Stomach (tissue), 4 donors: Measurements from ENCODE around the gene XG.

Experiments
- EP300 ChIP-seq: sonication (generic); formaldehyde crosslinking; IDR thresholded peaks from one replicate; pipeline ENCODE4 v1.6.1; 2017; ENCODE audit warnings: antibody characterized with exemption
- POLR2A ChIP-seq, 4 donors: fragments of 450-650 bp; IDR thresholded peaks; one replicate each; pipeline ENCODE4 v1.6.1; 2016; ENCODE audit warnings: antibody characterized with exemption in 4 of 4, control low read depth in 2 of 4, mild to moderate bottlenecking in 1 of 4, moderate library complexity in 1 of 4
- TF ChIP-seq, protein P1 (sequence below), 7 experiments: fragments of 450-650 bp in 4 of 7; fragments of 200-600 bp in 3 of 7; sonication (generic) in 3 of 7; IDR thresholded peaks; one replicate each; pipeline ENCODE4 v1.5.1; 2016 to 2019; ENCODE audit warnings: antibody characterized with exemption in 7 of 7, control low read depth in 2 of 7, mild to moderate bottlenecking in 1 of 7

DNA sequence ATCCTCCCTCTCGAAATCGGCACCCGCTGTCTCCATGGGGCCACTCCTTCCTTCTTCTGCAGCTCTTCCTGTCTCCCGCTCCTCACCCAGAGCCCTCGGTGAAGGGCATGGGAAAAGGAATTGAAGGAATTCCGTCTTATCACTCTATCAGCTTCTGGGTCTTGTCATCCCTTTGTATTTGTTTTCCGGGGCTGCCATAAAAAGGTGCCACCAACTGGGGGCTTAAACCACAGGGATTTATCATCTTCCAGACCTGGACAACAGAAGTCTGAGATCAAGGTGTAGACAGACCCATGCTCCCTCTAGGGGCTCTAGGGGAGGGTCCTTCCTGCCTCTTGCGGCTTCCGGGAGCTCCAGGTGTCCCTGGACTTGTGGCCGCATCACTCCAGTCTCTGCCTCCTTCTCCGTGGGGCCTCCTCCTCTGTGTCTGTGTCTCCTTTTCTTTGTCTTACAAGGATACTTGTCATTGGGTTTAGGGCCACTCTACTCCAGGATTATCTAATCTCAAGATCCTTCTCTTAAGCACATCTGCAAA, 36.7 kb upstream of the XG start:
- TF ChIP-seq POLR2A (IDR thresholded peaks at IDR 0.05): no peak
- TF ChIP-seq, protein P1, sequence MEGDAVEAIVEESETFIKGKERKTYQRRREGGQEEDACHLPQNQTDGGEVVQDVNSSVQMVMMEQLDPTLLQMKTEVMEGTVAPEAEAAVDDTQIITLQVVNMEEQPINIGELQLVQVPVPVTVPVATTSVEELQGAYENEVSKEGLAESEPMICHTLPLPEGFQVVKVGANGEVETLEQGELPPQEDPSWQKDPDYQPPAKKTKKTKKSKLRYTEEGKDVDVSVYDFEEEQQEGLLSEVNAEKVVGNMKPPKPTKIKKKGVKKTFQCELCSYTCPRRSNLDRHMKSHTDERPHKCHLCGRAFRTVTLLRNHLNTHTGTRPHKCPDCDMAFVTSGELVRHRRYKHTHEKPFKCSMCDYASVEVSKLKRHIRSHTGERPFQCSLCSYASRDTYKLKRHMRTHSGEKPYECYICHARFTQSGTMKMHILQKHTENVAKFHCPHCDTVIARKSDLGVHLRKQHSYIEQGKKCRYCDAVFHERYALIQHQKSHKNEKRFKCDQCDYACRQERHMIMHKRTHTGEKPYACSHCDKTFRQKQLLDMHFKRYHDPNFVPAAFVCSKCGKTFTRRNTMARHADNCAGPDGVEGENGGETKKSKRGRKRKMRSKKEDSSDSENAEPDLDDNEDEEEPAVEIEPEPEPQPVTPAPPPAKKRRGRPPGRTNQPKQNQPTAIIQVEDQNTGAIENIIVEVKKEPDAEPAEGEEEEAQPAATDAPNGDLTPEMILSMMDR (IDR thresholded peaks at IDR 0.05): no peak
- TF ChIP-seq EP300: no peak
